HepG2 (cell line): ENCODE data around the gene NDEL1. TPM values are rescaled to one million over a fixed set of nuclear protein-coding genes. Genes with fewer than 3 reads are reported as not detected.

Experiments used
- ATAC-seq: fragments of 200-7000 bp; cut with Tn5 transposase; 3 replicates; pipeline ENCODE4 v1.9.1; 2020; ENCODE audit warnings: mild to moderate bottlenecking, moderate library complexity
- BruUV-seq: library from RNA; stranded (reverse); fragments of 400-500 nt; replicated peaks from 2 replicates; lab custom pipeline; 2021; lab: Mats Ljungman, UMichigan
- CTCF ChIA-PET: fragments of 300-600 bp; formaldehyde crosslinking; extraction: SDS; loops from one replicate; lab custom pipeline; 2021; ENCODE audit warnings: low total read pairs, inconsistent platforms, low intra/inter-chr PET ratio; lab: Yijun Ruan, JAX
- POLR2A ChIA-PET: fragments of 350-600 bp; sonication (Branson Sonifier 250); formaldehyde crosslinking; loops from one replicate; lab custom pipeline; 2020; ENCODE audit warnings: antibody characterized with exemption, inconsistent platforms; lab: Yijun Ruan, JAX
- DNase-seq: peaks from one replicate; pipeline ENCODE4 v3.0.0-alpha.2; 2015; ENCODE audit warnings: low spot score
- FAIRE-seq: peaks from 3 replicates; lab custom pipeline; 2011; peaks lifted over from hg19 to GRCh38; lab: Jason Lieb, UNC
- H2AFZ ChIP-seq: one replicate; pipeline ENCODE4 v1.6.1; 2011; ENCODE audit warnings: low read length, inconsistent platforms
- H3K27ac ChIP-seq: fragments of 300-600 bp; 3 replicates; pipeline ENCODE4 v1.8.0; 2011; ENCODE audit warnings: mixed run types, mild to moderate bottlenecking, mixed read lengths, low read length, inconsistent platforms; ENCODE audit not compliant: insufficient read depth; ENCODE audit errors: extremely low read length
- H3K27me3 ChIP-seq, 2 experiments: fragments of 200-600 bp in 1 of 2; 2 replicates in 1 of 2; 3 replicates in 1 of 2; pipeline versions ENCODE4 v1.6.0 to v1.8.0; 2011; ENCODE audit warnings: low read length in 2 of 2, mild to moderate bottlenecking in 2 of 2, moderate library complexity in 2 of 2, inconsistent platforms in 1 of 2; ENCODE audit not compliant: insufficient read depth in 2 of 2, control insufficient read depth in 1 of 2
- H3K36me3 ChIP-seq, 2 experiments: fragments of 200-600 bp in 1 of 2; replicated peaks in 1 of 2; 2 replicates in 1 of 2; 3 replicates in 1 of 2; pipeline versions ENCODE4 v1.5.1 to v1.8.0; 2011; ENCODE audit warnings: low read length in 2 of 2, inconsistent platforms in 1 of 2; ENCODE audit not compliant: insufficient read depth in 2 of 2, control insufficient read depth in 1 of 2
- H3K4me1 ChIP-seq: 2 replicates; pipeline ENCODE4 v1.5.1; 2012; ENCODE audit warnings: low read length, inconsistent platforms; ENCODE audit not compliant: insufficient read depth
- H3K4me2 ChIP-seq: 2 replicates; pipeline ENCODE4 v1.6.0; 2011; ENCODE audit warnings: low read depth, low read length, inconsistent platforms
- H3K4me3 ChIP-seq, 3 experiments: fragments of 200-600 bp in 1 of 3; sonication (generic), shearing (Covaris generic) in 1 of 3; replicated peaks in 1 of 3; 2 replicates each; pipeline ENCODE4 v1.5.1; 2011 to 2016; ENCODE audit warnings: low read length in 3 of 3, inconsistent platforms in 2 of 3, low read depth in 2 of 3, mild to moderate bottlenecking in 2 of 3, control low read depth in 1 of 3, mixed read lengths in 1 of 3; ENCODE audit not compliant: insufficient read depth in 1 of 3
- H3K79me2 ChIP-seq: one replicate; pipeline ENCODE4 v1.6.1; 2011; ENCODE audit warnings: low read length, inconsistent platforms; ENCODE audit not compliant: insufficient read depth
- H3K9ac ChIP-seq: 2 replicates; pipeline ENCODE4 v1.6.0; 2011; ENCODE audit warnings: mild to moderate bottlenecking, low read depth, low read length, inconsistent platforms; ENCODE audit not compliant: insufficient read depth
- H3K9me3 ChIP-seq: 2 replicates; pipeline ENCODE4 v1.5.1; 2012; ENCODE audit warnings: mild to moderate bottlenecking, low read length
- H4K20me1 ChIP-seq: 2 replicates; pipeline ENCODE4 v1.6.0; 2011; ENCODE audit warnings: inconsistent platforms, mild to moderate bottlenecking, low read length, moderate library complexity; ENCODE audit not compliant: insufficient read depth
- AGO2 ChIP-seq: fragments of 200-400 bp; formaldehyde crosslinking; optimal IDR thresholded peaks from 2 replicates; pipeline ENCODE3; 2017; ENCODE audit warnings: mild to moderate bottlenecking, low read depth, low read length, moderate library complexity
- AKAP8 ChIP-seq: sonication (generic); formaldehyde crosslinking; IDR thresholded peaks from 2 replicates; pipeline ENCODE4 v1.5.1; 2020; ENCODE audit warnings: mild to moderate bottlenecking, missing genetic modification reagents
- BCL6 ChIP-seq: IDR thresholded peaks from 2 replicates; pipeline ENCODE4 v1.6.1; 2016; ENCODE audit warnings: missing genetic modification reagents, missing compliant biosample characterization
- DMTF1 ChIP-seq: sonication (generic); formaldehyde crosslinking; IDR thresholded peaks from 2 replicates; pipeline ENCODE4 v1.4.0; 2020; ENCODE audit warnings: mild to moderate bottlenecking, missing genetic modification reagents
- FOXO4 ChIP-seq: sonication (generic); formaldehyde crosslinking; conservative IDR thresholded peaks from 2 replicates; pipeline ENCODE4 v1.8.1; 2023; ENCODE audit warnings: missing genetic modification reagents
- HIVEP1 ChIP-seq: sonication (generic); formaldehyde crosslinking; IDR thresholded peaks from 2 replicates; pipeline ENCODE4 v1.4.0; 2020; ENCODE audit warnings: mild to moderate bottlenecking, missing genetic modification reagents
- HMG20A ChIP-seq: IDR thresholded peaks from 2 replicates; pipeline ENCODE4 v1.6.1; 2016; ENCODE audit warnings: borderline replicate concordance
- MAFG ChIP-seq: sonication (generic); formaldehyde crosslinking; IDR thresholded peaks from 2 replicates; pipeline ENCODE4 v1.5.1; 2020; ENCODE audit warnings: mild to moderate bottlenecking, missing genetic modification reagents
- MIER3 ChIP-seq: IDR thresholded peaks from 2 replicates; pipeline ENCODE4 v1.6.1; 2016; ENCODE audit warnings: missing compliant biosample characterization, borderline replicate concordance
- NCOA5 ChIP-seq: sonication (generic); formaldehyde crosslinking; IDR thresholded peaks from 2 replicates; pipeline ENCODE4 v1.4.0; 2020; ENCODE audit warnings: missing genetic modification reagents
- RAD21 ChIP-seq: fragments of 450-650 bp; formaldehyde crosslinking; IDR thresholded peaks from 2 replicates; pipeline ENCODE4 v1.5.0; 2020; ENCODE audit warnings: mild to moderate bottlenecking
- SUZ12 ChIP-seq: fragments of 150-350 bp; IDR thresholded peaks from 2 replicates; pipeline ENCODE4 v1.6.1; 2014; ENCODE audit warnings: low read depth, low read length
- TEAD3 ChIP-seq: optimal IDR thresholded peaks from 2 replicates; pipeline ENCODE3; 2016; ENCODE audit warnings: borderline replicate concordance
- ZBTB42 ChIP-seq: sonication (generic); formaldehyde crosslinking; IDR thresholded peaks from 2 replicates; pipeline ENCODE4 v1.5.0; 2020; ENCODE audit warnings: mild to moderate bottlenecking, missing genetic modification reagents
- ZMAT5 ChIP-seq: sonication (generic); formaldehyde crosslinking; IDR thresholded peaks from 2 replicates; pipeline ENCODE4 v1.5.0; 2020; ENCODE audit warnings: mild to moderate bottlenecking, low read depth, missing genetic modification reagents, borderline replicate concordance
- ZMYM2 ChIP-seq: sonication (generic); formaldehyde crosslinking; IDR thresholded peaks from 2 replicates; pipeline ENCODE4 v1.8.0; 2022; ENCODE audit warnings: mild to moderate bottlenecking, missing genetic modification reagents
- ZNF883 ChIP-seq: sonication (generic); formaldehyde crosslinking; IDR thresholded peaks from 2 replicates; pipeline ENCODE4 v1.5.1; 2020; ENCODE audit warnings: mild to moderate bottlenecking, missing genetic modification reagents; ENCODE audit errors: not compliant biosample characterization
- ZSCAN9 ChIP-seq: IDR thresholded peaks from 2 replicates; pipeline ENCODE4 v1.6.1; 2016; ENCODE audit warnings: borderline replicate concordance
- WGBS: methylation state at CpG from one replicate; pipeline ENCODE4 v1.1.6; 2017; ENCODE audit warnings: low lambda C conversion rate; 5-methylcytosine and 5-hydroxymethylcytosine counted together
- in situ Hi-C: cut with HindIII; loops from 2 replicates; pipeline ENCODE4 v1.10.0; 2017; ENCODE audit warnings: low pct_unique_long_range_greater_than_20kb; ENCODE audit not compliant: extremely low pct_ligation_motif_present
- intact Hi-C: fragments of 100-400 bp; cut with micrococcal nuclease; formaldehyde crosslinking; loops from one replicate; pipeline ENCODE4 v1.10.0; 2022; ENCODE audit not compliant: unreplicated experiment
- polyA plus RNA-seq, 8 experiments: library from polyadenylated mRNA; depleted of rRNA in 3 of 8; stranded (reverse) in 7 of 8; unstranded in 1 of 8; fragments of >200 nt; fragmentation: Illumina TruSeq in 4 of 8; extraction: Trizol in 4 of 8; gene quantifications; 2 replicates each; pipeline versions ENCODE4 v1.2.1 to v1.2.3, GENCODE V29; 2011 to 2016; ENCODE audit warnings: low read depth in 4 of 8, missing spikeins in 1 of 8, mixed read lengths in 1 of 8; ENCODE audit not compliant: insufficient read depth in 1 of 8
- total RNA-seq, 5 experiments: library from RNA; depleted of rRNA; stranded (reverse); fragments of >200 nt; fragmentation: Illumina TruSeq; extraction: Trizol; gene quantifications; 2 replicates each; pipeline ENCODE4 v1.2.3, GENCODE V29; 2016; ENCODE audit warnings: low read depth in 1 of 5

NDEL1 gene
- total and polyA plus RNA-seq, 2 of the 13 experiments (the other 11 are each of a cell fraction or from before 2014, with no cell fraction given): 59.8 to 153 TPM

GRCh38 chr17:8466873-8467272, 31.2 kb downstream of the NDEL1 start:
- FAIRE-seq: no peak
- H3K27ac ChIP-seq: no peak overlapping the region
- H3K36me3 ChIP-seq: peaks cover 37 to 86% of the 10 kb centered on the region in 2 experiments
- POLR2A ChIA-PET: no interaction called here
- H3K4me2 ChIP-seq: no peak overlapping the region
- BruUV-seq: no TSS peak
- H3K4me1 ChIP-seq: peaks cover 40% of the 10 kb centered on the region
- H3K9ac ChIP-seq: no peak overlapping the region
- no peaks in the 10 kb centered on the region for H3K27me3 ChIP-seq
- no peak for DNase-seq
- CTCF ChIA-PET: no interaction called here
- H3K79me2 ChIP-seq: peaks cover 43% of the 10 kb centered on the region
- no peaks in the 10 kb centered on the region for H3K9me3 ChIP-seq
- H4K20me1 ChIP-seq: peaks cover 37% of the 10 kb centered on the region
- H3K4me3 ChIP-seq: no peak overlapping the region
- TF ChIP-seq SUZ12 (no peak), NCOA5 (CRISPR knock-in tag) (no peak), AKAP8 (CRISPR knock-in tag) (no peak), RAD21 (CRISPR knock-in tag) (no peak), AGO2 (peak; percentile 49), TEAD3 (CRISPR knock-in tag) (no peak)
- TF ChIP-seq, all 625 proteins: peak for 1
- WGBS: over 99% methylated on average over 21 of the region's 21 CpGs
- no peak overlapping the region for H2AFZ ChIP-seq
- intact Hi-C loops (no loop called here), in situ Hi-C loops (no loop called here)
- ATAC-seq: no peak

GRCh38 chr17:8467527-8467926, 31.8 kb downstream of the NDEL1 start:
- ATAC-seq (no peak), DNase-seq (no peak), FAIRE-seq (no peak)
- in situ Hi-C loops: no loop called here
- ChIA-PET POLR2A (no interaction called here), CTCF (no interaction called here)
- Histone ChIP-seq H3K4me1 (peaks cover 33% of the 10 kb centered on the region), H3K4me3 (no peak overlapping the region), H3K9me3 (no peaks in the 10 kb centered on the region), H3K9ac (no peak overlapping the region), H3K79me2 (peaks cover 37% of the 10 kb centered on the region), H4K20me1 (peaks cover 37% of the 10 kb centered on the region), H3K27me3 (no peaks in the 10 kb centered on the region), H3K27ac (no peak overlapping the region), H3K36me3 (peaks cover 36 to 85% of the 10 kb centered on the region in 2 experiments; a peak in 4 of 5 replicates), H3K4me2 (no peak overlapping the region), H2AFZ (no peak overlapping the region)
- intact Hi-C loops: no loop called here
- BruUV-seq: no TSS peak
- 93% methylated on average over 16 of the region's 16 CpGs for WGBS
- TF ChIP-seq ZMAT5 (no peak), ZBTB42 (no peak), BCL6 (CRISPR knock-in tag) (no peak), FOXO4 (CRISPR knock-in tag) (no peak), DMTF1 (CRISPR knock-in tag) (no peak), ZSCAN9 (CRISPR knock-in tag) (no peak), MAFG (CRISPR knock-in tag) (no peak), ZNF883 (CRISPR knock-in tag) (no peak), MIER3 (CRISPR knock-in tag) (no peak), HIVEP1 (no peak), ZMYM2 (CRISPR knock-in tag) (no peak), HMG20A (CRISPR knock-in tag) (no peak)
